ENCODE measurements around the gene MKI67. TPM values are rescaled to one million over a fixed set of nuclear protein-coding genes. Genes with fewer than 3 reads are reported as not detected.
A peak's percentile ranks its signal among the peaks of the same experiment; 100 is the strongest.

The MKI67 gene
- total RNA-seq, 2 donors from 2014 or later, result 2.0 to 2.9 TPM

DNA sequence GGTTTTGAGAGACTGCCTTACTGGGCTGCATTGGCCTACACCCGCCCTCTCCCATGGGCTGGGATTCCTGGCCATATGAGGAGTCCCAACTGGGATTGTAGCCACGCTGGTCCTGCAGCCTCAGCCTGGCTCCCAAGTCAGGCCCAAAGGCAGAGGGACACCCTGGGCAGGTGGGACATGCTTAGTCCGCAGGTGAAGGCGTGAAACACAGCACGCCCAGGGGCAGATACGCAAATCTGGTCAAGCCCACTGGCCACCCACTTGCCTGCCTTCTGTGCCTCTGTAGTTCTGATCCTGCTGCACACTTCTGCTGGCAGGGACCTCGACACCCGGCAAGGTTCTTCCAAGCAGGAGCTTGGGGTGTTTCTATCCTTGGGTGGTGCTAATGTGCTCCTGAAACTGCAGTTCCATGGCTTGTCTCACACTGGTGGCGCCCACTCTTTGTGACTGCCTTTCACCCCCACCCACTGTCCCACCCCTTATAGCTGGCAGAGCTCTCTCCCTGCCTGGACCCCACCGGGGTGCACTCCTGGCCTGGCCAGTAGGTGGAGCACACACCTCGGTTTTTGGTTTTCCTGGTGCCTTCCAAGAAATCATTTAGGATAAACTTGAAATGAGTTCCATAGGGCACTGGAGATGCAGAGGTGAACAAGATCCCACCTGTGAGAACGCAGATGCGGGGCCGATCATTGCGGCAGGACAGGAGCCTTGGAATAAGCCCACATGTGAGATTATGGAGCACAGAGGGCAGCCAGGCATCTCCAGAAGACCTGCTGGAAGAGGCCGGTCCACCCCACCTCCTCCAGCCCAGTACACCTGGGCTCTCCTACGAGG lies 47.9 kb downstream of the MKI67 start:
- no peak for DNase-seq (ENCODE audit: low spot score)
- WGBS, result 68% methylated on average over 17 of the region's 17 CpGs

DNA sequence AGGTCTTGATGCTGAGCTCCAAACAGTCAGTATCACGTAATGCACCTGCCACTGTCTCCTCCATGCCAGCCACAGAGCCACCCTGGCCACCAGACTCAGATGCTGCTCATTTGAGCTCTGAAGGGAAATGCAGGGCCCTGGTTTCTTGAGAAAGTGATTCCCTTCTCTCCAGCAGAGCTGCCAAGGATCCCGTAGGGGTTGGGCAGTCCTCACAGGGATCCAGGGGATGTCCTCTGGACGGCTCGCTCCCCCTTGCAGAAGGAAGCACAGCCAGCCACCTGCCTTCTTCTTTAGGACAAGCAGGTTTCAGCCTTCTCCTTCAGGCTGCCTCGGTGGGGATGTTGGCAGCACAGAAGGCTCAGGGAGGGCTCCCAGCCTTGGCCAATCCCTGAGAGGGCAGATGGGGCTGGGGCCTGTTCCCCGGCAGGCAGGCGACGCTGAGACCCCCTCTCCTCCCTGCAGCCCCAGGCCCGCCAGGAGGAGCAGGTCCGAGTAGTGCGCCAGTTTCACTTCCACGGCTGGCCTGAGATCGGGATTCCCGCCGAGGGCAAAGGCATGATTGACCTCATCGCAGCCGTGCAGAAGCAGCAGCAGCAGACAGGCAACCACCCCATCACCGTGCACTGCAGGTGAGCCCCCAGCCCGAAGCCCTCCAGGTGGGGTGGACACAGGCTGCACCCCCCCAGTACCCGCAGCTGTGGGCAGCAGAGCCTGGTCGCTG lies 48.9 kb downstream of the MKI67 start:
- 87% methylated on average over 21 of the region's 21 CpGs for WGBS
- Histone ChIP-seq H3K27me3 (replicated peaks; ENCODE audit: insufficient read depth) (no peaks in the 10 kb centered on the region), H3K27ac (no peak overlapping the region), H3K9me3 (no peaks in the 10 kb centered on the region), H3K4me1 (replicated peaks) (no peaks in the 10 kb centered on the region), H3K4me3 (no peak overlapping the region), H3K36me3 (no peaks in the 10 kb centered on the region)
- intact Hi-C loops (cut with DNase I), result no loop called here
- TF ChIP-seq POLR2AphosphoS5 (IDR thresholded peaks at IDR 0.05) (no peak), POLR2A (IDR thresholded peaks at IDR 0.05) (no peak)
- TF ChIP-seq, protein P1, sequence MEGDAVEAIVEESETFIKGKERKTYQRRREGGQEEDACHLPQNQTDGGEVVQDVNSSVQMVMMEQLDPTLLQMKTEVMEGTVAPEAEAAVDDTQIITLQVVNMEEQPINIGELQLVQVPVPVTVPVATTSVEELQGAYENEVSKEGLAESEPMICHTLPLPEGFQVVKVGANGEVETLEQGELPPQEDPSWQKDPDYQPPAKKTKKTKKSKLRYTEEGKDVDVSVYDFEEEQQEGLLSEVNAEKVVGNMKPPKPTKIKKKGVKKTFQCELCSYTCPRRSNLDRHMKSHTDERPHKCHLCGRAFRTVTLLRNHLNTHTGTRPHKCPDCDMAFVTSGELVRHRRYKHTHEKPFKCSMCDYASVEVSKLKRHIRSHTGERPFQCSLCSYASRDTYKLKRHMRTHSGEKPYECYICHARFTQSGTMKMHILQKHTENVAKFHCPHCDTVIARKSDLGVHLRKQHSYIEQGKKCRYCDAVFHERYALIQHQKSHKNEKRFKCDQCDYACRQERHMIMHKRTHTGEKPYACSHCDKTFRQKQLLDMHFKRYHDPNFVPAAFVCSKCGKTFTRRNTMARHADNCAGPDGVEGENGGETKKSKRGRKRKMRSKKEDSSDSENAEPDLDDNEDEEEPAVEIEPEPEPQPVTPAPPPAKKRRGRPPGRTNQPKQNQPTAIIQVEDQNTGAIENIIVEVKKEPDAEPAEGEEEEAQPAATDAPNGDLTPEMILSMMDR (IDR thresholded peaks at IDR 0.05), result no peak
- DNase-seq (ENCODE audit: low spot score), result no peak

More for the DNA sequence above, 47.9 kb downstream of the MKI67 start:
- intact Hi-C loops (cut with DNase I), result no loop called here
- TF ChIP-seq POLR2AphosphoS5 (IDR thresholded peaks at IDR 0.05), result peak; percentile 28
- no peak for TF ChIP-seq POLR2A (IDR thresholded peaks at IDR 0.05)
- TF ChIP-seq, protein P1 (IDR thresholded peaks at IDR 0.05), result peak; percentile 49 to 84 (median 68)
- Histone ChIP-seq H3K27me3 (replicated peaks; ENCODE audit: insufficient read depth) (no peaks in the 10 kb centered on the region), H3K4me3 (no peak overlapping the region), H3K4me1 (replicated peaks) (no peaks in the 10 kb centered on the region), H3K36me3 (no peaks in the 10 kb centered on the region), H3K9me3 (no peaks in the 10 kb centered on the region), H3K27ac (no peak overlapping the region)

- DNase-seq (ENCODE audit: low spot score), result no peak
- no peak overlapping the region for H3K27ac ChIP-seq
- TF ChIP-seq, protein P1 (IDR thresholded peaks at IDR 0.05), result no peak
- TF ChIP-seq POLR2AphosphoS5 (IDR thresholded peaks at IDR 0.05) (no peak), POLR2A (IDR thresholded peaks at IDR 0.05) (no peak)
- no peak overlapping the region for H3K4me3 ChIP-seq
- intact Hi-C loops (cut with DNase I), result no loop called here
- WGBS, result 95% methylated on average over 5 of the region's 5 CpGs
- no peaks in the 10 kb centered on the region for H3K27me3 ChIP-seq (replicated peaks; ENCODE audit: insufficient read depth)
- H3K9me3 ChIP-seq, result no peaks in the 10 kb centered on the region
- H3K4me1 ChIP-seq (replicated peaks), result no peaks in the 10 kb centered on the region
- peaks cover 0 to 8% of the 10 kb centered on the region in 2 donors for H3K36me3 ChIP-seq
These were observed 51.6 kb downstream of the MKI67 start for GRCh38 chr10:128074589-128074988.

DNA sequence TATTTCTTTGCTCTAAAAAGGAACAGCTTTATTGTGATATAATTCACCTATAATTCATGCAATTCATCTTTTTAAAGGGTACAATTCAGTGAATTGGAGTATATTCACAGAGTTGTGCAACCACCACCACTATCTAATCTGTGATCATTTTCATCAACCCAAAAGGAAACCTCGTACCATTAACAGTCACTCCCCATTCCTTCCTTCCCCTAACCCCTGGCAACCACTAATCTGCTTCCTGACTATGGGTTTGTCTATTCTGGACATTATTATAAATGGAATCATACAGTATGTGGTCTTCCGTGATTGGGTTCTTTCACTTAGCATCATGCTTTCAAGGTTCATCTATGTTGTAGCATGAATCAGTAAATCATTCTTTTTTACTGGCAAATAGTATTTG lies 52.3 kb downstream of the MKI67 start:
- no peaks in the 10 kb centered on the region for H3K4me1 ChIP-seq (replicated peaks)
- H3K36me3 ChIP-seq, result peaks cover 0 to 8% of the 10 kb centered on the region in 2 donors
- intact Hi-C loops (cut with DNase I), result no loop called here
- no peaks in the 10 kb centered on the region for H3K27me3 ChIP-seq (replicated peaks; ENCODE audit: insufficient read depth)
- H3K4me3 ChIP-seq, result no peak overlapping the region
- 88% methylated on average over 2 of the region's 2 CpGs for WGBS
- TF ChIP-seq POLR2AphosphoS5 (IDR thresholded peaks at IDR 0.05) (no peak), POLR2A (IDR thresholded peaks at IDR 0.05) (no peak)
- TF ChIP-seq, protein P1 (IDR thresholded peaks at IDR 0.05), result no peak
- no peaks in the 10 kb centered on the region for H3K9me3 ChIP-seq
- no peak overlapping the region for H3K27ac ChIP-seq
- no peak for DNase-seq (ENCODE audit: low spot score)
